HG03045 (cell line): ENCODE measurements around the gene AFF3.

Experiments used
- ATAC-seq: cut with Tn5 transposase; IDR thresholded peaks from one replicate; pipeline ENCODE4 v1.9.1; 2021; ENCODE audit warnings: mild to moderate bottlenecking, moderate library complexity; ENCODE audit not compliant: unreplicated experiment

The AFF3 gene

DNA sequence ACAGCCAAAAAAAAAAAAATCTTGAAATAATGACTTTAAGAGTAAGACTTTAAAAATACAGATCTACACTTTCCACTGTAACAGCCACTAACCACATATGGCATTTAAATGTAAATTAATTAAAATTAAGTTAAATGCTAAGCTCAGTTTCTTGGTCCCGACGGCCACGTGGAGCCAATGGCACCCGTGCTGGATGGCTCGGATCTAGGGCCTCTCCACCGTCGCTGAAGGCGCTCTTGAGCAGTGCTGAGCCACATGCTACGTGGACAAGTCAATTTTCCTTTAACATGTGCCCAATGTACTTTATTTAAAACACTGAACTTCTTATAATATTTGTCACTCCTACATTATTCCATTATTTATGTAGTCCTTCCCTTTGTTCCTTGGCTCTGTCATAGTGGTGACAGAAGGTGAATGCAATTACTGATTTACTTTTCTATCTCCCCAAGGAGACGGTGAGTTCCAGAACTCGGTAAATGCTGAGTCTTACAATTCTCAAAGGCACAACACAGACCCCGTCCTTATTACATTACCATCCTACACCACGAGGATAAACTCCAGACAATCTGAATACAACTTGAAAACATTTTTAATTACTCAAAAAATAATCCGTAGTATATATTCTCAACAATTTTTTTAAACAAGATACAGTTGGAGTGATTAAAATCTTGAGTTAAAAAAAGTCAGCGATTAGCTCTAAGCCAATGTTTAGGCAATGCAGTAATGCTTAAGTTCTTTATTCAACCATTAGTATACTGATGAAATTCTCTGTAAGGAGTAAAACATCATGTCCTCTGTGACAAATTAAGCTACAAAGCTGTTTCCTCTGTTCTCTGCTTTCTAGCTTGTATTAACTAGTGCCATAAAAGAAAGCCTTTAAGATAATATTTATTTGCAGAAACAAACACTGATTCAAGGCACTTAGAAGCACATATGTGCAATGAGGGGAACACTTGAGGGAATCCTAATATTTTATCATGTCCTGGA is 95.1 kb downstream of the AFF3 start:
- ATAC-seq = no peak

DNA sequence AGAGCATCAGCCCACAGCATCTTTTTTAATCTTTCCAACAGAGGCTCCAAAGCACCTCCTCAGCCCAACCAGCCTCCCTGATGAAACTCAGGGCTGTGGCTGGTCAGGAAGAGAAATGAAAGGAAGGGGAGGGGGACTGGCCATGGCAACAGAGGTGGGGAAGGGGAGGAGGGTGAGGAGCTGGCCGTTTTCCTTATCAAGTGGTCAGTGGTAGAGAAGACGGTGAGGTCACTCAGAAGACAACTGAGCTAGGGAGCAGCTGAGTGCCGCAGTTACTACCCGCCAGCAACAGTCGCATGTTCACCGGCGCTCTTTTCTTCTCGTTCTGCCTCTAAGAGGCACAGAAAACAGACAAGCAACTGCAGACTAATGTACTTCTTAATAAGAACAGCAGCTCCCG is 97.4 kb downstream of the AFF3 start:
- ATAC-seq = no peak

DNA sequence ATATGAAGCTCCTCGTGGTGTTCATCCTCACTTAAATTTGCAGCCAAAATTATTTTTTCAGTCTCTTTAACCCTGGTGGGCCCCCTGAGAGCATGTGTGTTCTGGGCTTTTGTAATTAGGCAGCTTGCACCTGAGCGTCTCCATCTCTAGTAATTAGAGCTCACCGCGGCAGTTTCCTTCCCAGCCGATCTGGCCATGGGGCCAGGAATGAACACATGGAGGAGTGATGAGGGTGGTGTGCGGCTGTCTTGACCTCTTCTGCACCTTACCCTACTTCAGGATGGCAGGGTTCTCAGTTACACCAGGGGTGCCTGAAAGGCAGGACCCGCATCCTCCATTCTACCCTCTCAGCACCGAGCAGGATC is 98.5 kb downstream of the AFF3 start:
- no peak for ATAC-seq

DNA sequence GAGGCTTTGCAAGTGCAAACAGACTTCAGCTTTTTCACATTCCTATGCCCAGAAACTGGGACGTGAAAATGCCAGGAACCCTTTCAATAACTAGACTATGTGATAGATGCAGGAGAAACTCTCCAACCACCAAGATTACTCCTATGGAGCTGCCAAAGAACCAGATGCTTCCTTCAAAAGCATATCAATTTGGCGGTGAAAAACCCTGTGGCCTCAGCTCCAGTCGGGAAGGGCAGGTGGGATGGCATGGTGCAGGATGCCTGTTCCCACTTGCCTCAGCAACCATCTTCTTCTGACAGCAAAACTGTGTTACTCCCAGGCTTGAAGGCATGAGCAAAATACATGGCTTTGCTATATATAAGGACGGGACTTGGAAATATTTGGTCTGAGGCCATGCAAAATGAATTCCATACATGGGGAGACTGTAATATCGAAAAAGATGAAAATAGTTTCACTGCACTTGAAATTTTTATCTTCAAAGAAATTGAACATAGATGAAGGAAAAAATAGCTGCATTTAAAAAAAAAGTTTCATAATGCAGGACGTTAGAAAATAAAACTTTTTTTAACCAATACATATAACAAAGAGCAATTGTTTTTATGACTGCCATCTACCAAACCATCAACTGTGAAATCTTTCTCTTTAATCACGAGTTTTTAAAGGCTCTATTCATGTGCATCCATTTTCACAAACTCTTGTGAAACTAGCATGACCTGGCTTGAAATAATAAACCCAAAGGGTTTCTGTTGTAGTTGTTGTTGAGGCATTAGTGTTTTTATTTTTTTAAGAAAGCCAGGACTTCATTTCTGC is 99.1 kb downstream of the AFF3 start:
- ATAC-seq = no peak

DNA sequence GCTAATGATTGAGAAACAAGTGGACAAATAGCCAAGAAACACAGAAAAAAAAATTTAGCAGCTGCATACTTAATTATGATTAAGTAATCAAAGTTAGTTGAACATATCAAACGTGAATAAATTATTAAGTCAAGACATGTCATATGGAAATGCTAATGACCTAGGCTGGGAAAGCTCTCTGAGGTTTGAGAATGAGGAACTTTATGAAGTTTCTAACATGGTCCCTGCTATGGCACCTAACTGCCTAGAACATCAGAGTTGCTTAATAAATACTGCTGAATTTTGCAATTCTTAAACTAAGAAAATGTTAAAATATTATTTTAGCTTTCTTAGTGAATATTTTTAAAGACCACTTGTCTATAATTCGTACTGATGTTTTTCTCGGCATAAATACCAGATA is 99.8 kb downstream of the AFF3 start:
- ATAC-seq = no peak

DNA sequence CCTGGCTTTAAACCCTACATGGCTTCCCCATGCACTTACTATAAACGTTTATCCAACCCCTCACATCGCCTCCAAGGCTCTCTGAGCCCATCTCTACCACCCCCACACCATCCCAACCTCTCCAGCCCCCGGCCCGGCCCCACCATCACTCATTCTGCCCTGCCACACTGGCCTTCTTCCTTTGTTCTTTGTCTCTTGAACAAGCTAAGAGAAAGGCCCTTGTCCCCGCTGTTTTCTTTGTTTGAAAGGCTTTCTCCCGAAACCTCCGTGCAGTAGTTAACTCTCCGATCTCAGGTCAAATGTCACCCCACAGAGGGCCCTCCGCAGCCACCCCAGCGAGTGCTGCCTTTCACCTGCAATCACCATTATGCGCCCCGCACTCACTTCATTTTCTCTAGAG is 100.4 kb downstream of the AFF3 start:
- no peak for ATAC-seq

DNA sequence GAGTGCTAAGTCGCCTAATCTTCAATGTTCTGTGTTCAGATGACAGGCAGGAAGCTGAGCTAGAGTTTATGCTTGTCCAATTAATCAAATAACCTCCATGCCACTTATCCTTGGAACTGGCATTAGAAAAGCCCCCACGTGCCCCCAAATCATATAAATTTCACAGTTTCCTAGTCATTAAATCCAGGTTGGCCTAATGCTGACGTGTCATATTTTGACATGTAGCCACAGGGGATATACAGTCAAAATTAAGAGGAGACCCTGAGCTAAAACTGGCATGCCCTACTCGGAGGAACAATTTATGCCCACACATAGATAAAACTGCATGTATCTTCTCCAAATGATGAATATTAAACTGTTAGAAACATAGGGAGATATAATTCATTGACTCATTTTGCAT is 101.0 kb downstream of the AFF3 start:
- no peak for ATAC-seq

DNA sequence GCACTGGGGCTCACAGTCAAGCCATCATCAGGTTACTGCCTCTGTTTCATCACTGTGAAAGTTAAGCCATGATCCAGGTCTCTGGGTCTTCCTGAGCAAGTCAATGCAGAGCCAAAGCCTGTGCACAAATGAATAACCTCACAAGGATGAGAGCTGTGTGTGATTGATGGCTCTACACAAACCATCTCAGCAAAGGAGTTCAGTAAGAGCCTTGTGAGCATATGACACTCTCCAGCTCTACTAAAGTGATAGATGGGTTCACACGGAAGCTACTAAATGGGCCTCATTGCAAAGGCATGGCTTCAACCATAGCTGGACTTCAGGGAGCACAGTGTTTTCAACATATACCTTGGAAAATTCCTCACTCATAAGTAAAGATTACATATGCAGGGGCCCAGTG is 101.5 kb downstream of the AFF3 start:
- no peak for ATAC-seq

DNA sequence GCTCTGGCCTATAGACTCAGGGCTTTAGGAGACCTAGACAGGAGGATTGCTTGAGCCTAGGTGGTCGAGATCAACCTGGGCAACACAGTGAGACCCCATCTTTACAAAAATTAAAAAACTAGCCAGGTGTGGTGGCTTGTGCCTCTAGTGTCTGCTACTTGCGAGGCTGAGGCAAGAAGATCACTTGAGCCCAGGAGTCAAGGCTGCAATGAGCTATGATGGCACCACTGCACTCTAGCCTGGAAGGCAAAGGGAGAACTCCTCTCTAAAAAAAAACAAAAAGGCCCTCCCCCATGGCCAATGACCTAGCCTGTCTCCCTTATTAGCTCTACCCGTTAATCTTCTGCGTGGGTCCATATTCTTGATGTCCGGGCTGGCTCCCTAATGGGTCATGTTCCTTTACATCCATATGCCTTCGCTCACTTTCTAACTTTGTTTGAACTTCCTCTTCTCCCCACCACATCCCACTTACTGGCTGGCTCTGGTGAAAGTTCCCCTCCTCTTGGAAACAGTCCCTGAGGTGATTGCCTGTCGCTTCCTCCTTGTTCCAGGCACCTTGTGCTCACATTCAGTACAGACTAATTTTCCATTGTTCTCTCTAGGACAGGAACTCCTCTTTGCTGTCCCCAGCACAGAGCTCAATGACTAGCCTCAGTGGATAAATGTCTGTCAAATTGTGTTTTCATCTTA is 103.0 kb downstream of the AFF3 start:
- ATAC-seq = no peak

DNA sequence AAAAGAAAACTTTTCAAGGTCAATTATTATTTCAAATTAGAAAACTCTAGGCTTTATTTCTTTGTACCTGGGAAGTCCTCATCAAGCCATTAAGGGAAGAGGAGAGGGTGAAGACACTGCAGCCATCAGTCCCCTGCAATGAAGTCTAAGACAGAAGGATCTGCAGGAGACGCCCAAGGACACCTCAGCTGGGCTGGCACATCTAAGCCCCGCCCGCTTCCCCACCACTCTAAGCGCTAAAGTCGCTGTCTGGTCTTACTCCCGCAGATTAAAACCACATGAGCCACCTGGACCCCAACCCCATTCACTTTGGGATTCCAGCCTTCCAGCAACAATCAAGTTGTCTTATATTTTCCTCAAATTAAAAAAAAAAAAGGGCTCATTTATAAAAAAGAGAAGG is 104.4 kb downstream of the AFF3 start:
- ATAC-seq = no peak

DNA sequence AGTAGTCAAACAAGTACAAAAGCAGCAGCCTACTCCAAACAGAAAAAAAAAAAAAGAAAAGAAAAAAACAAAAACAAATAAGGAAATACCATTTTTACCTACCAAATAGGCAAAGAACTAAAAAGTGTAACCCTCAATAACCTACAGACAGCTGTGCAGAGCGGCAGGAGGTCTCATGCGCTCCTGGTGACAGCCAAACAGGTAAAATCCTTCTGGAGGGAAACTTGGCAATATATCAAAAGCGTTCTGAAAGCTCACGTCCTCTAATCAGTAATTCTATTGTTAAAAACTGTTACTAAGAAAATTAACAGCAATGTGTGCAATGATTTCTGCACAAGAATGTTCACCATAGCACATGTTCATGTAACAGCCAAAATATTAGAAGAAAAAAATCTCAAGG is 105.6 kb downstream of the AFF3 start:
- ATAC-seq = no peak

DNA sequence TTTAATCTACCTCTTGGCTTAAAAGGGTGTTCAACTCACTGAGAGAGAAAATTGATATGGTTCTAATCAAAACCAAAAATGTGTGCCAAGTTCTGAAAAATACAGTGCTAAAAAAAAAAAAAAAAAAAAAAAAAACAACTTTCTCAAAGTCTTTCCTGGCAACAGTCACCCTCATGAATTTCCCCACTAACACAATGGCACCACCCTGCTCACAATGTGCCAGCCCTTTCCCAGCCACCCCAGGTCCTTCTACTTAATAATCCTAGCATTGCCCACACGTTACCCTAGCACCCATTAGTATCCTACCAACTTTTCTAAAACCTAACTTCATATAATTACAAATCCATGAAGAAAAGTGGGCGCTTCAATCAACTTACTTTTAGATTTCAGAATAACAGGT is 106.4 kb downstream of the AFF3 start:
- ATAC-seq = no peak

DNA sequence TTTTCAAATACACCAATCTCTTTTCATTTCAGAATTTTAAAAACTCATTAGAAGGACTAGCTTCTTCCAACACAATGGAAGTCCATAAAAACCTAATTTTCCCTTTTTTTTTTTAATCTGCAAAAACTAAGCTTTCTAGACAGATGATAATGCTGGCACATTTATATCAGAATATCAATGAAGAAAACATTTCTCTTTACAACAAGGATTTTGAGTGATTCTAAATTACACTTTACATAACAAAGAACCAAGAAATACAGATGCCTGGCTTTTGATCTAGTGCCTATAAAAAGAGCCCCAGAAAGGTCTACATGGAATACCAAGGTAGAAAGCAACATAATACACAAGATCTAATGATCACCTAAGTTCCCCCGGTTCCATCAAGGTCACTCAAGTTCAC is 108.0 kb downstream of the AFF3 start:
- ATAC-seq = no peak

DNA sequence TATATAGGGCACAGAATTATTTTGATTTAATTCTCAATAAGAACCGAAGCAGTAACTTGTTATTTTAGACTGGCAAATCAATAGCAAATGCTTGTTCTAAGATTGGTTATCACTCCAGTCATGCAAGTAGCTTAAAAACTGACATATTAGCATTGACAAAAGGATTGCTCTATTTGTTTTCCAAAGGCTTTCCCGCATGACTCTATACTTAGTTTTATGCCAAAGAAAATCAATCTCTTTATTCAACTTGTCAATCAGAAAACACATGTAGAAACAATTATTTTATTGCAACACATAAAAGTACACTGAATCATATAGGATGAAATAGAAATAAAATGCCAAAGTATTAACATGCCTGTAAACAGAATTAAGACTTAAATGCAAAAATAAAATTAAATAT is 108.4 kb downstream of the AFF3 start:
- ATAC-seq = no peak

DNA sequence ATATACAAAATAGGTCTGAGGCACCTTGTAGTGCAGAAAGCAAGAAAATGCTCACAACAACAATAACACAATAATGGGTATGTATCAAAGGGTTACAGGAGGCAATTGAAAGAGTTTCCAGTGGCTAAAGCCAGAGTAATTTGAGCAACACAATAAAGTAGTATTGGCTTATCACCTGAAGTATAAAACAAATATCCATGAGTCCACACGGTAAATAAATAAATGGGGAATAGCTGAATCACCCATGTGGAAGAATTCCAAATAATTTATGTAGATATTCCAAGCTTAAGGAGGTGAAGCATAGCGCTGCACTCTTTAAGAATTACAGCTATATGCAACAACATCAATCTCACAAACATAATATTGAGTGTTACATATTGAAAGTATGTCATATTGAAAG is 110.8 kb downstream of the AFF3 start:
- no peak for ATAC-seq

DNA sequence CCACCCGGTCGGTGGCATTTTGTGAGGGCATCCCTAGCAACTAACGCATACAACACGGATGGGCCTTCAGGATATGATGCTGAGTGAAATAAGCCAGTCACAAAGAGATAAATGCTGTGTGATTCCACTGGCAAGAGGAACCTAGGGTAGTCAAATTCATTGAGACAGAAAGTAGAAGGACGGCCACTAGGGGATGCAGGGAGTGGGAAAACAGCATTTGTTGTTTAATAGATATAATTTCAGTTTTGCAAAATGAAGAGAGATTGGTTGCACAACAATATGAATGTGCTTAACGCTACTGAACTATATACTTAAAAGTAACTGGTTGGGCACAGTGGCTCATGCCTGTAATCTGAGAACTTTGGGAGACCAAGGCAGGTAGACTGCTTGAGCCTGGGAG is 112.9 kb downstream of the AFF3 start:
- ATAC-seq = no peak

DNA sequence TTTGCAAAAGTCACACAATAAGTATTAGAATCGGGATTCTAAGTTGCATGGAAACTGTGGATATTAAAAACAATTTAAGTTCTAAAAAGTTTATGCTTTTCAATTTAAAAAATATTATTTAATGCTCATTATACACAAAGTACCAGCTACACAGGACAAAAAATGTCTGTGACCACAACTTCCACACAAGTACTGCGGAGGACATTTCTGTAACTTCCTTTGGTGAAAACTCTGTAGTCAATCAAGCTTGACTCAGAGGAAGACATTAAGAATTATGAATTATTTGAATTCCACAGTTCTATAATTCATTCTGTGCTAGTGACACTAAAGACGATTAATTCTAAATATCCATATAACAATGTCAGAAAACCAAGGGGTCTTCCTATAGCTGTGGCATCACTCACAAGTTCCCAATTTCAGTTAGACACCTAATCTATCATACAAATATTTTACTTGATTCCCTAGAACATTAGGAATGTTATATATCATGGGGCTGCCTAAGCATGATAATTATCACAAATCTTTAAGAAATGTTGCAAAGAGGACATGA is 120.5 kb downstream of the AFF3 start:
- ATAC-seq = no peak

DNA sequence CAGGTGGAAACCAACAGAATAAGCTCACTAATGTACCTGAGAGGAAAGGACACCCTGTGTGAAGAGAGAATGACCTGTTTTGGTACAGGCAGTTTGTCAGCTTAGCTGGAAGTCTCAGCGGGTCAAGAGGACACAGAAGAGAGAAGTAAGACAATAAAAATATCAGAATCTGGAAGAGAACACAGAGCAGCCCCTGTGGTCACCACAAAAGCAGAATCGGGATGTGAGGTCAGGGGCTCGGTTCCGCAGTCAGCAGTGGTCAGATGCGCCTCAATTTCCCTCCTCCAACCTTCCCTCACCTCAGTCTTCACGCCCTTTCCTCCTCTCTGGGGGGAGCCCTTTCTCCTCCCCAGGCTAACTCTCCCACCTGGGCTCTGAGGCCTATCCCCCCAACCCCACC is 122.9 kb downstream of the AFF3 start:
- no peak for ATAC-seq

DNA sequence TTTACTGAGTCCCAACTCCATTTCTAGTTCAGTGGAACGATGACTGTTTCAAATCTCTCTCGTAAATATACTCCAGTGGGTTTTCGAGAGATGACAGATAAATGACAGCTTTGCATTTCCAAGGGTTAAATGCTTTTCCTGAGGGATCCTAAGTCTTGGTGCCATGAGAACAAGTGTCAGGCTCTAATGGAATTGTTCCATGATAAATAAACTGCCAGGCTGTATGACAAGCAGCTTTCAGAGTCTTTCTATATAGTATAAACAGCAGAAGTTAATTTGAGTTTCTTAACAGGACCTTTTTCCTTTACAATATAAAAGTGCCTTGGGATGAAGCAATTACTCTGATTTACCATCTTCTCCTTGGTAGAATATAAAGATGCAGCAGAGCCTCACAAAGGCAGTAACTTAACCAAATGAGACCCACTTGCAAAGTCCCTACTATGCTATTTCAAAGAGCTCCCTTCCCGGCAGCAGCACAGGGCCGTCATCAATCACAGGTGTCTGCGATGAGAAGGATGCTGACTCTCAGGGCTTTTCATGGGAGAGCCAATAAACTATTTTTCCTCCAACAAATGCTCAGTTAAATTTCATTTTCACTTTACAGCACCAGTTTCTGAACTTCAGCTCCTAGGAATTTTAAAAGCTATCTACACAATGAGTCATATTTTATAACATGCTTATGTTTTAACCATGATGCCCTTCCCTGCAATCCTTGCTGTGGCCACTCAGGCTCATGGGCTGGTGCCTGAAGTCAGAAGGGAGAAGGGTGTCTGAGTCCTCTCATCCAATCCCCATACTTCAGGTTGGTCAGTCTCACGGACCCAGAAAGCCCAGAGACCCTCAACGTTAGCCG is 123.8 kb downstream of the AFF3 start:
- ATAC-seq = no peak

DNA sequence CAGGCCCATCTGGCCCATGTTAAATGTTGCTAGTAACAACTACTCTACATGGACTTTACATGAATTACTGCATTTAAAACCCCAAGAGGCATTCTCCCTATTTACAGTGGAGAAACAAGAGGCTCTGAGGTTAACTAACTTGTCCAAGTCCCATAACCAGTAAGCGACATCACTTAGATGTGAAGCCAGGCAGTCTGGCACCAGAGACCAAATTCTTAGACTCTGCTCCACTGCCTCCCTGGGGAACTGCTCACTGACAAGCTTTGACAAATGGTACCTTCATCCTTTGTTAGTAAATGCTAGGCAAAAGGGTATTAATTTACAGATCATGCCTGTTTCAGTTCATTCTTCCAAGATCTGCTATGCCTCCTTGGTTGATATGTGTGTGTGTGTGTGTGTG is 124.8 kb downstream of the AFF3 start:
- ATAC-seq = no peak
